SK-N-SH treated with all-trans-retinoic acid at 6 μM for 48 hours (cell line): ENCODE data around the gene HIVEP3.

Experiments used
- ATAC-seq: fragments of 200-7000 bp; cut with Tn5 transposase; 3 replicates; pipeline ENCODE4 v1.9.1; 2020; ENCODE audit warnings: mild to moderate bottlenecking, moderate library complexity
- ARNTL ChIP-seq: fragments of 450-650 bp; formaldehyde crosslinking; IDR thresholded peaks from 2 replicates; pipeline ENCODE4 v1.5.0; 2020; ENCODE audit warnings: low read depth, mild to moderate bottlenecking, moderate library complexity, borderline replicate concordance
- BACH2 ChIP-seq: fragments of 250-450 bp; sonication (Bioruptor Pico); IDR thresholded peaks from 2 replicates; pipeline ENCODE4 v1.9.0; 2021; ENCODE audit warnings: mild to moderate bottlenecking, borderline replicate concordance
- CREB5 ChIP-seq: fragments of 250-450 bp; sonication (Bioruptor Pico); IDR thresholded peaks from 2 replicates; pipeline ENCODE4 v1.5.1; 2020; ENCODE audit warnings: low read depth, mild to moderate bottlenecking, moderate library complexity
- CSDC2 ChIP-seq: fragments of 250-450 bp; sonication (Bioruptor Pico); IDR thresholded peaks from 2 replicates; pipeline ENCODE4 v1.5.0; 2020; ENCODE audit warnings: mild to moderate bottlenecking, moderate library complexity
- CSRNP3 ChIP-seq: fragments of 250-450 bp; sonication (Bioruptor Pico); IDR thresholded peaks from 2 replicates; pipeline ENCODE4 v1.5.1; 2021; ENCODE audit warnings: mild to moderate bottlenecking, moderate library complexity
- ESRRG ChIP-seq: fragments of 250-450 bp; sonication (Bioruptor Pico); IDR thresholded peaks from 2 replicates; pipeline ENCODE4 v1.6.1; 2021; ENCODE audit warnings: mild to moderate bottlenecking
- ISL1 ChIP-seq: fragments of 250-450 bp; sonication (Bioruptor Pico); IDR thresholded peaks from 2 replicates; pipeline ENCODE4 v2.1.2; 2022; ENCODE audit warnings: mild to moderate bottlenecking, moderate library complexity
- OSR1 ChIP-seq: fragments of 250-450 bp; sonication (Bioruptor Pico); IDR thresholded peaks from 2 replicates; pipeline ENCODE4 v1.8.0; 2022; ENCODE audit warnings: moderate library complexity, mild to moderate bottlenecking, inconsistent platforms
- PATZ1 ChIP-seq: fragments of 250-450 bp; sonication (Bioruptor Pico); IDR thresholded peaks from 2 replicates; pipeline ENCODE4 v1.8.0; 2020; ENCODE audit warnings: mild to moderate bottlenecking, moderate library complexity, borderline replicate concordance
- POU6F1 ChIP-seq: fragments of 250-450 bp; sonication (Bioruptor Pico); IDR thresholded peaks from 2 replicates; pipeline ENCODE4 v1.8.0; 2021; ENCODE audit warnings: low read depth, mild to moderate bottlenecking, moderate library complexity, borderline replicate concordance
- PPARA ChIP-seq: fragments of 250-450 bp; sonication (Bioruptor Pico); IDR thresholded peaks from 2 replicates; pipeline ENCODE4 v1.5.0; 2020; ENCODE audit warnings: mild to moderate bottlenecking, borderline replicate concordance
- RARB ChIP-seq: fragments of 250-450 bp; sonication (Bioruptor Pico); IDR thresholded peaks from 2 replicates; pipeline ENCODE4 v1.8.0; 2021; ENCODE audit warnings: mild to moderate bottlenecking, moderate library complexity
- SNAI2 ChIP-seq: fragments of 250-450 bp; sonication (Bioruptor Pico); IDR thresholded peaks from 2 replicates; pipeline ENCODE4 v1.5.0; 2020; ENCODE audit warnings: mild to moderate bottlenecking, moderate library complexity
- TCF4 ChIP-seq: fragments of 250-450 bp; sonication (Bioruptor Pico); IDR thresholded peaks from 2 replicates; pipeline ENCODE4 v1.8.0; 2021; ENCODE audit warnings: mild to moderate bottlenecking, moderate library complexity, borderline replicate concordance
- TOX ChIP-seq: fragments of 250-450 bp; sonication (Bioruptor Pico); IDR thresholded peaks from 2 replicates; pipeline ENCODE4 v1.8.0; 2021; ENCODE audit warnings: mild to moderate bottlenecking, moderate library complexity, borderline replicate concordance
- TSHZ2 ChIP-seq: fragments of 250-450 bp; sonication (Bioruptor Pico); IDR thresholded peaks from 2 replicates; pipeline ENCODE4 v1.5.0; 2020; ENCODE audit warnings: mild to moderate bottlenecking, moderate library complexity
- ZC3H10 ChIP-seq: fragments of 250-450 bp; sonication (Bioruptor Pico); IDR thresholded peaks from 2 replicates; pipeline ENCODE4 v1.5.1; 2021; ENCODE audit warnings: mild to moderate bottlenecking, moderate library complexity
- ZFP3 ChIP-seq: fragments of 250-450 bp; sonication (Bioruptor Pico); IDR thresholded peaks from 2 replicates; pipeline ENCODE4 v1.5.0; 2020; ENCODE audit warnings: mild to moderate bottlenecking, moderate library complexity
- ZFP30 ChIP-seq: fragments of 450-650 bp; formaldehyde crosslinking; IDR thresholded peaks from 2 replicates; pipeline ENCODE4 v1.5.0; 2022; ENCODE audit warnings: mild to moderate bottlenecking, moderate library complexity
- ZNF565 ChIP-seq: fragments of 450-650 bp; formaldehyde crosslinking; conservative IDR thresholded peaks from 2 replicates; pipeline ENCODE4 v1.5.0; 2020; ENCODE audit warnings: low read depth, mild to moderate bottlenecking, moderate library complexity
- ZNF70 ChIP-seq: fragments of 450-650 bp; formaldehyde crosslinking; IDR thresholded peaks from 2 replicates; pipeline ENCODE4 v1.5.0; 2020; ENCODE audit warnings: mild to moderate bottlenecking, moderate library complexity
- ZNF8 ChIP-seq: fragments of 450-650 bp; formaldehyde crosslinking; IDR thresholded peaks from 2 replicates; pipeline ENCODE4 v1.5.0; 2020; ENCODE audit warnings: mild to moderate bottlenecking, moderate library complexity

The HIVEP3 gene

GRCh38 chr1:41538741-41539417, 379.8 kb downstream of the HIVEP3 start:
- ATAC-seq = peak; percentile 19; the same call in 1 of the 3 replicates
- TF ChIP-seq TOX = no peak
- no peak for TF ChIP-seq PPARA
- no peak for TF ChIP-seq ZC3H10 (CRISPR knock-in tag)

- no peak for TF ChIP-seq BACH2 (CRISPR knock-in tag)
- TF ChIP-seq ZNF8 (CRISPR knock-in tag) = no peak
- no peak for TF ChIP-seq CSRNP3 (CRISPR knock-in tag)
- TF ChIP-seq SNAI2 = no peak
- no peak for TF ChIP-seq RARB (CRISPR knock-in tag)
- TF ChIP-seq PPARA = no peak
- no peak for TF ChIP-seq POU6F1
- TF ChIP-seq CREB5 = no peak
- no peak for TF ChIP-seq ZFP30
- no peak for TF ChIP-seq ZNF70 (CRISPR knock-in tag)
- TF ChIP-seq TOX = no peak
- no peak for TF ChIP-seq OSR1 (CRISPR knock-in tag)
- TF ChIP-seq TCF4 = no peak
- no peak for TF ChIP-seq ISL1 (CRISPR knock-in tag)
- no peak for TF ChIP-seq TSHZ2 (CRISPR knock-in tag)
- no peak for TF ChIP-seq ZC3H10 (CRISPR knock-in tag)
- TF ChIP-seq ZNF565 = no peak
- ATAC-seq = peak; percentile 29; the same call in 2 of the 3 replicates
Measured at GRCh38 chr1:41537788-41538351, 380.9 kb downstream of the HIVEP3 start.

GRCh38 chr1:41537251-41537650, 381.5 kb downstream of the HIVEP3 start:
- no peak for TF ChIP-seq SNAI2
- no peak for TF ChIP-seq POU6F1
- TF ChIP-seq ZFP3 = no peak
- no peak for TF ChIP-seq PATZ1 (CRISPR knock-in tag)
- TF ChIP-seq ZFP30 = no peak
- TF ChIP-seq ZC3H10 (CRISPR knock-in tag) = no peak
- TF ChIP-seq TCF4 = no peak
- no peak for TF ChIP-seq CSDC2
- no peak for TF ChIP-seq ARNTL (CRISPR knock-in tag)
- no peak for TF ChIP-seq OSR1 (CRISPR knock-in tag)
- TF ChIP-seq ESRRG (CRISPR knock-in tag) = no peak
- TF ChIP-seq ZNF8 (CRISPR knock-in tag) = no peak
- TF ChIP-seq PPARA = no peak
- no peak for TF ChIP-seq ZNF565
- TF ChIP-seq RARB (CRISPR knock-in tag) = no peak
- TF ChIP-seq TOX = no peak
- no peak for TF ChIP-seq ISL1 (CRISPR knock-in tag)
- TF ChIP-seq CSRNP3 (CRISPR knock-in tag) = no peak
- ATAC-seq = no peak
